ENCODE data around the gene LIF. TPM values are rescaled to one million over a fixed set of nuclear protein-coding genes. Genes with fewer than 3 reads are reported as not detected.

Gene LIF
- total and polyA plus RNA-seq, 9 donors, result 0.35 to 8.3 (median 1.9) TPM

- H3K4me1 ChIP-seq (ENCODE audit: insufficient read depth), result peaks cover 17% of the 10 kb centered on the region
- peak overlapping the region; percentile 83 to 87 for H3K27ac ChIP-seq
- no peaks in the 10 kb centered on the region for H3K27me3 ChIP-seq
- peak in 4 of 5 donors; percentile 50 to 64 (median 54) for DNase-seq
- 19 to 28% (median 26%) methylated on average over 3 of the region's 3 CpGs for WGBS, 3 donors
- no peak overlapping the region for H3K4me3 ChIP-seq
- no peaks in the 10 kb centered on the region for H3K9me3 ChIP-seq
- peak; percentile 18 for TF ChIP-seq POLR2A (IDR thresholded peaks at IDR 0.05)
- TF ChIP-seq CTCF (IDR thresholded peaks at IDR 0.05), result no peak
- intact Hi-C loops (cut with DNase I), result no loop called here
- H3K36me3 ChIP-seq, result no peaks in the 10 kb centered on the region
Observed at GRCh38 chr22:30290342-30291057, 43.9 kb upstream of the LIF start.

- DNase-seq, result no peak
- intact Hi-C loops (cut with DNase I), result loop anchor here in 3 of 4 donors (2.0 to 5.0 kb wide), 4 partner anchors 35 to 97 kb away; partner anchors contain the start of genes CCDC157 (in 2 of the 3), RNF215 (in 2 of the 3) and SF3A1 (in 2 of the 3)
- TF ChIP-seq POLR2A (IDR thresholded peaks at IDR 0.05) (peak; percentile 16), EP300 (IDR thresholded peaks at IDR 0.05) (no peak)
- peaks cover 17% of the 10 kb centered on the region for H3K4me1 ChIP-seq (ENCODE audit: insufficient read depth)
- peak overlapping the region; percentile 42 for H3K4me3 ChIP-seq
- WGBS, 3 donors, result 9 to 18% (median 14%) methylated on average over 11 to 12 of the region's 12 CpGs
- H3K27ac ChIP-seq, result peak overlapping the region; percentile 83 to 87
- H3K27me3 ChIP-seq, result no peaks in the 10 kb centered on the region
- no peaks in the 10 kb centered on the region for H3K9me3 ChIP-seq
- no peaks in the 10 kb centered on the region for H3K36me3 ChIP-seq
Observed at GRCh38 chr22:30289980-30290313, 43.4 kb upstream of the LIF start.

GRCh38 chr22:30289141-30289979 lies 42.8 kb upstream of the LIF start, which contains the start of gene CASTOR1:
Gene CASTOR1, minus strand, starts transcription at chr22:30289505. Its CDS starts 8 bp downstream, at chr22:30289497.
- H3K27me3 ChIP-seq, result no peaks in the 10 kb centered on the region
- peak in 1 of 3 donors; percentile 27 for TF ChIP-seq CTCF (IDR thresholded peaks at IDR 0.05)
- TF ChIP-seq EP300 (IDR thresholded peaks at IDR 0.05), result peak; percentile 6
- TF ChIP-seq POLR2A (IDR thresholded peaks at IDR 0.05), result peak; percentile 79
- H3K4me3 ChIP-seq, result peak within 1 kb of the TSS; percentile 97
- DNase-seq, result peak; percentile 98 to 99 (median 99)
- peaks cover 17% of the 10 kb centered on the region for H3K4me1 ChIP-seq (ENCODE audit: insufficient read depth)
- intact Hi-C loops (cut with DNase I), result loop anchor here in 3 of 4 donors (2.0 to 5.0 kb wide), 4 partner anchors 35 to 98 kb away; partner anchors contain the start of genes CCDC157 (in 2 of the 3), RNF215 (in 2 of the 3) and SF3A1 (in 2 of the 3)
- peak within 1 kb of the TSS; percentile 83 to 87 for H3K27ac ChIP-seq
- no peaks in the 10 kb centered on the region for H3K9me3 ChIP-seq
- WGBS, 3 donors, result 0 to 1% (median 0%) methylated on average over 63 to 85 of the region's 85 CpGs
- H3K36me3 ChIP-seq, result no peaks in the 10 kb centered on the region

GRCh38 chr22:30288419-30289140 lies 42.0 kb upstream of the LIF start:
- peak in 4 of 5 donors; percentile 55 to 69 (median 64) for DNase-seq
- WGBS, 3 donors, result 6 to 9% (median 9%) methylated on average over 22 to 27 of the region's 27 CpGs
- Histone ChIP-seq H3K9me3 (no peaks in the 10 kb centered on the region), H3K36me3 (no peaks in the 10 kb centered on the region), H3K27ac (peak overlapping the region; percentile 37 to 87), H3K4me3 (peak overlapping the region; percentile 97), H3K27me3 (no peaks in the 10 kb centered on the region), H3K4me1 (ENCODE audit: insufficient read depth) (peaks cover 17% of the 10 kb centered on the region)
- intact Hi-C loops (cut with DNase I), result loop anchor here in 3 of 4 donors (2.0 to 5.0 kb wide), 4 partner anchors 36 to 99 kb away; partner anchors contain the start of genes CCDC157 (in 2 of the 3), RNF215 (in 2 of the 3) and SF3A1 (in 2 of the 3)
- no peak for TF ChIP-seq CTCF (IDR thresholded peaks at IDR 0.05)
- TF ChIP-seq EP300 (IDR thresholded peaks at IDR 0.05), result no peak
